Tibial nerve (tissue), 4 donors: ENCODE data around the gene EMC1. TPM values are rescaled to one million over a fixed set of nuclear protein-coding genes. Genes with fewer than 3 reads are reported as not detected.

ENCODE experiments used
- DNase-seq, 2 donors: peaks; one replicate each; pipeline ENCODE4 v3.0.0-alpha.2; 2019; ENCODE audit warnings: low spot score in 2 of 2
- H3K27ac ChIP-seq, 4 donors: fragments of 200-600 bp; sonication (generic) in 3 of 4; one replicate each; pipeline ENCODE4 v1.5.1; 2017 to 2019; ENCODE audit warnings: mild to moderate bottlenecking in 1 of 4
- H3K27me3 ChIP-seq, 2 donors: fragments of 200-600 bp; sonication (generic) in 1 of 2; one replicate each; pipeline versions ENCODE4 v1.5.1 to v1.6.0; 2017 to 2019
- H3K36me3 ChIP-seq, 3 donors: fragments of 200-600 bp; sonication (generic); one replicate each; pipeline ENCODE4 v1.5.1; 2018 to 2019
- H3K4me1 ChIP-seq, 4 donors: fragments of 200-600 bp; sonication (generic) in 3 of 4; one replicate each; pipeline ENCODE4 v1.5.1; 2017 to 2019
- H3K4me3 ChIP-seq, 4 donors: fragments of 200-600 bp; sonication (generic) in 3 of 4; one replicate each; pipeline ENCODE4 v1.5.1; 2017 to 2019; ENCODE audit warnings: mild to moderate bottlenecking in 1 of 4, moderate library complexity in 1 of 4
- H3K9me3 ChIP-seq, 4 donors: fragments of 200-600 bp; sonication (generic) in 3 of 4; one replicate each; pipeline ENCODE4 v1.5.1; 2017 to 2019
- CTCF ChIP-seq, 5 experiments: fragments of 200-600 bp in 3 of 5; fragments of 450-650 bp in 2 of 5; sonication (generic) in 3 of 5; IDR thresholded peaks; one replicate each; pipeline ENCODE4 v1.5.1; 2016 to 2019; ENCODE audit warnings: antibody characterized with exemption in 5 of 5, mild to moderate bottlenecking in 3 of 5, moderate library complexity in 2 of 5
- EP300 ChIP-seq, 2 donors: sonication (generic); formaldehyde crosslinking; IDR thresholded peaks; one replicate each; pipeline ENCODE4 v1.6.1; 2017; ENCODE audit warnings: antibody characterized with exemption in 2 of 2, mild to moderate bottlenecking in 1 of 2
- POLR2A ChIP-seq, 2 donors: fragments of 450-650 bp; IDR thresholded peaks; one replicate each; pipeline ENCODE4 v1.6.1; 2017; ENCODE audit warnings: antibody characterized with exemption in 2 of 2, mild to moderate bottlenecking in 2 of 2, moderate library complexity in 2 of 2
- WGBS, 2 donors: methylation state at CpG; one replicate each; pipeline ENCODE4 v1.1.5; 2018; 5-methylcytosine and 5-hydroxymethylcytosine counted together
- total RNA-seq, 4 donors: library from RNA; depleted of rRNA; stranded (reverse); fragments of >200 nt; gene quantifications; one replicate each; pipeline ENCODE4 v1.1.0, GENCODE V29; 2016

Gene EMC1
- total RNA-seq, 4 donors from 2014 or later = 25.6 to 46.8 (median 39.1) TPM

DNA sequence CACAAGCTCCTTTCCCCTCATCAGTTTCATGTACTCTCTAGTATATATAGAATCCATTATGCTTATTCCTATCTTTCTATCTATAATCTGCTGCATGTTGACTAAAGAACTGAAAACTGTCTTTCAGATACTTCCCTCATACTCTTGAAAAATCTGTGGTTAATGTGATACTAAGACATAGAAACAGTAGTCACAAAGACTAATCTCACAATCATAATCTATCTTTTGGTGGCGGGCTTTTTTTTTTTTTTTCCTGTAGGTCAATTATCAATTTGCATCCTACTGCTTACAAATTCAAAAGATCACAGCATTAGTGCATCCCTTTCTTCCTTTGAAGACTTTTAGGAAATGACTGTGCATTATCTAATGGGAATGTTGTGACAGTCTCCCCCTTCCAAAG lies 45.9 kb downstream of the EMC1 start:
- WGBS, 2 donors = 88 to 91% methylated on average over 1 of the region's 1 CpG
- no peak overlapping the region for H3K27ac ChIP-seq
- H3K4me1 ChIP-seq = peaks cover 3 to 84% (median 23%) of the 10 kb centered on the region in 4 donors
- no peak for TF ChIP-seq POLR2A (IDR thresholded peaks at IDR 0.05)
- no peak for TF ChIP-seq CTCF (IDR thresholded peaks at IDR 0.05)
- TF ChIP-seq EP300 (IDR thresholded peaks at IDR 0.05) = no peak
- H3K36me3 ChIP-seq = peaks cover 0 to 3% (median 0%) of the 10 kb centered on the region in 3 donors
- H3K9me3 ChIP-seq = no peaks in the 10 kb centered on the region
- no peak overlapping the region for H3K4me3 ChIP-seq
- DNase-seq = no peak
- no peaks in the 10 kb centered on the region for H3K27me3 ChIP-seq

DNA sequence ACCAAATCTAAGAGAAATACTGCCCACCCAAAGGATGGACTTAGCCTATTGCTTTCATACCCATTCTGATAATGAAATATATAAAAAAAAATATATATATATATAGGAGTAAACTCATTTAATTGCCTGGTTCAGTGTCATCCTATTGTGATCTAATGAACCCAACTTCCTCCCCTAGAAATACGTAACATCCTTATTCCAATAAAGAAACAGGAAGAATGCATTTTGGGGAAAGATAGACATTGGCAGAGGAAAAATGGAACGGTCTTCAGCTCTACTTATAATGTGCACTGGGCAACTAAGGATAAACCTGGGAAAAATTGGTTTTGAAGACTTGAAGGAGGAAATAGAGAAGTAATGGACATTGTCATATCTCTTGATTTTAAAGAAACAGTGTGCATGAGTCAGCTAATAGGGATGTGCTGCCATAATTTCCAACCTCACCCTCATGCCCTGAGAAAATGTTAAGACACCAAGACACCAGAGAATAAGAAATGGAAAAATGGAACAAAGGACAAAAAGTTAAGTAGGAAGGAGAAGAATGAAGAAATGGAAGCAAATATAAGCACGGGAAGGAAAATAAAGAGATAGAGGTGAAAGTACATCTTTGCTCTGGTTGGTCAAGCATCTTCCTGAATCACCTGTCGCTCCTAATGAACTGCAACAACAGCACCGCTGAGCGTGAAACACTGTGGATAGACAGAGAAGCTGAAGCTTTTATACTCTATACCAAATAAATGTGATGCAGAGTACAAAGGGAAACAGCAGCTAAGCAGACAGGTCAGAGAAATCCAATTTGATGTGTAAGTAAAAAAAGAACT lies 46.7 kb downstream of the EMC1 start:
- Histone ChIP-seq H3K27ac (no peak overlapping the region), H3K4me3 (no peak overlapping the region), H3K36me3 (peaks cover 0 to 3% (median 0%) of the 10 kb centered on the region in 3 donors), H3K9me3 (no peaks in the 10 kb centered on the region), H3K4me1 (peaks cover 3 to 88% (median 23%) of the 10 kb centered on the region in 4 donors), H3K27me3 (no peaks in the 10 kb centered on the region)
- no peak for DNase-seq
- 79 to 82% methylated on average over 6 of the region's 6 CpGs for WGBS, 2 donors
- TF ChIP-seq POLR2A (IDR thresholded peaks at IDR 0.05) (no peak), CTCF (IDR thresholded peaks at IDR 0.05) (no peak), EP300 (IDR thresholded peaks at IDR 0.05) (no peak)

DNA sequence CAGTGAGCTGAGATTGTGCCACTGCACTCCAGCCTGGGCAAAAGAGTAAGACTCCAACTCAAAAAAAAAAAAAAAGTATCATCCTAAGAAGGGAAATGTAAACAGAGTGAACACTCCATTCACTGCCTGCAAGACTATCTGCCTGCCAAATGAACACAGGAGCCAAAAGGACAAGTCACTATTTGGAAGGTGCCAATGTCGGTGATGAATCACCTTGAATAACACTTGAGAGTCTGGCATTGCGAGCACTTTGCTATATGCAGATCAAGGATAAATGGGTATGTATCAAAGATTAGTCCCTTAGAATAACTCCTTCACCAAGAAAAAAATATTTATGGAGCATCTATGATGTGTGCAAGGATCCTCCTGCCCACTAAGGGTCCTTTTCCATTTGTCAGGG lies 47.9 kb downstream of the EMC1 start:
- DNase-seq = no peak
- TF ChIP-seq EP300 (IDR thresholded peaks at IDR 0.05) (no peak), POLR2A (IDR thresholded peaks at IDR 0.05) (no peak), CTCF (IDR thresholded peaks at IDR 0.05) (no peak)
- H3K27me3 ChIP-seq = no peaks in the 10 kb centered on the region

GRCh38 chr1:19202396-19202795 lies 48.9 kb downstream of the EMC1 start:
- Histone ChIP-seq H3K36me3 (peaks cover under 1 to 25% (median 5%) of the 10 kb centered on the region in 3 donors), H3K9me3 (no peaks in the 10 kb centered on the region), H3K4me1 (peaks cover 0 to 74% (median 13%) of the 10 kb centered on the region in 4 donors), H3K27ac (no peak overlapping the region), H3K4me3 (no peak overlapping the region), H3K27me3 (no peaks in the 10 kb centered on the region)
- TF ChIP-seq POLR2A (IDR thresholded peaks at IDR 0.05) (no peak), CTCF (IDR thresholded peaks at IDR 0.05) (no peak), EP300 (IDR thresholded peaks at IDR 0.05) (no peak)
- no peak for DNase-seq
- WGBS, 2 donors = 85 to 91% methylated on average over 3 of the region's 3 CpGs

More for the DNA sequence above, 47.9 kb downstream of the EMC1 start:
- Histone ChIP-seq H3K36me3 (peaks cover 0 to 15% (median 0%) of the 10 kb centered on the region in 3 donors), H3K9me3 (no peaks in the 10 kb centered on the region), H3K27ac (no peak overlapping the region), H3K4me1 (peaks cover 0 to 84% (median 16%) of the 10 kb centered on the region in 4 donors), H3K4me3 (no peak overlapping the region)
- WGBS, 2 donors = 79 to 87% methylated on average over 2 of the region's 2 CpGs

DNA sequence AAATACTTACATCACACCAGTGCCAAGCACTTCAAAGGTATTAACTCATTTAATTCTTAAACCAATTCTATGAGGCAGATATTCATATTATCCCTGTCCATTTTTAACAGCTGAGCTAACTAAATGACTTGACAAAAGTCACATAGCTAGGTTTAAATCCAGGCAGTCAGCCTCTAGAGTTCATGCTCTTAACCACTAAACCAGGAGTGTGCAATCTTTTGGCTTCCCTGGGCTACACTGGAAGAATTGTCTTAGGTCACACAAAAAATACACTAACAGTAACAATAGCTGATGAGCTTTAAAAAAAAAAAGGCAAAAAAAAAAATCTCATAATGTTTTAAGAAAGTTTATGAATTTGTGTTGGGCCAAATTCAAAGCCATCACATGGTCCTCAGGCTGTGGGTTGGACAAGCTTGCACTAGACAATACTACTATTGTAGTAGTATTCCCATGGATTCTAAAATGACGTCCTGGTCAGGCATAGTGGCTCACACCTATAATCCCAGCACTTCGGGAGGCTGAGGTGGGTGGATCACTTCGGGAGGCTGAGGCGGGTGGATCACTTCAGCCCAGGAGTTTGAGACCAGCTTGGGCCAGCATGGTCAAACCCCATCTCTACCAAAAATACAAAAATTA lies 51.2 kb downstream of the EMC1 start:
- no peak for DNase-seq
- H3K4me3 ChIP-seq = no peak overlapping the region
- WGBS, 2 donors = 26 to 36% methylated on average over 4 of the region's 4 CpGs
- no peak for TF ChIP-seq CTCF (IDR thresholded peaks at IDR 0.05)
- TF ChIP-seq EP300 (IDR thresholded peaks at IDR 0.05) = no peak
- no peak for TF ChIP-seq POLR2A (IDR thresholded peaks at IDR 0.05)
- peaks cover 4 to 44% (median 13%) of the 10 kb centered on the region in 3 donors for H3K36me3 ChIP-seq
- no peaks in the 10 kb centered on the region for H3K27me3 ChIP-seq
- peak overlapping the region in 1 of 4 donors; percentile 0 for H3K27ac ChIP-seq
- H3K9me3 ChIP-seq = no peaks in the 10 kb centered on the region
- H3K4me1 ChIP-seq = peaks cover 0 to 52% (median 9%) of the 10 kb centered on the region in 4 donors
